Glutamatergic neuron (in vitro differentiated cells): Measurements from ENCODE around the gene PPP2R5C. TPM values are rescaled to one million over a fixed set of nuclear protein-coding genes. Genes with fewer than 3 reads are reported as not detected.

Source experiments
- DNase-seq: peaks from one replicate; pipeline ENCODE4 v3.0.0; 2022
- H3K27ac Mint-ChIP-seq: one replicate; pipeline ENCODE4 v1.8.0; 2020; ENCODE audit warnings: mild to moderate bottlenecking, mixed read lengths, inconsistent platforms; ENCODE audit not compliant: unreplicated experiment
- H3K27me3 Mint-ChIP-seq: one replicate; pipeline ENCODE4 v1.8.0; 2020; ENCODE audit warnings: mild to moderate bottlenecking, moderate library complexity, mixed read lengths, inconsistent platforms; ENCODE audit not compliant: unreplicated experiment
- H3K36me3 Mint-ChIP-seq: one replicate; pipeline ENCODE4 v1.8.0; 2020; ENCODE audit warnings: mild to moderate bottlenecking, mixed read lengths, inconsistent platforms; ENCODE audit not compliant: unreplicated experiment
- H3K4me1 Mint-ChIP-seq: one replicate; pipeline ENCODE4 v1.8.0; 2020; ENCODE audit warnings: mild to moderate bottlenecking, low read depth, mixed read lengths, inconsistent platforms; ENCODE audit not compliant: unreplicated experiment
- H3K4me3 Mint-ChIP-seq: one replicate; pipeline ENCODE4 v1.8.0; 2020; ENCODE audit warnings: mild to moderate bottlenecking, mixed read lengths, inconsistent platforms; ENCODE audit not compliant: unreplicated experiment
- H3K9me3 Mint-ChIP-seq: one replicate; pipeline ENCODE4 v1.8.0; 2020; ENCODE audit warnings: mild to moderate bottlenecking, moderate library complexity, mixed read lengths, inconsistent platforms; ENCODE audit not compliant: unreplicated experiment
- total RNA-seq: library from RNA; stranded (reverse); fragmentation: NEBNext Ultra II Directional; extraction: Animal tissue kit (Norgen Biotek cat#: 25700); gene quantifications from one replicate; pipeline ENCODE4 v1.2.1, GENCODE V29; 2021; ENCODE audit not compliant: unreplicated experiment
- TF ChIP-seq, protein P1 (sequence below): fragments of 200-600 bp; sonication (generic); IDR thresholded peaks from one replicate; pipeline ENCODE4 v1.5.0; 2021; ENCODE audit not compliant: partially characterized antibody, unreplicated experiment

Gene PPP2R5C
- total RNA-seq, 1 donor from 2014 or later: 116 TPM

DNA sequence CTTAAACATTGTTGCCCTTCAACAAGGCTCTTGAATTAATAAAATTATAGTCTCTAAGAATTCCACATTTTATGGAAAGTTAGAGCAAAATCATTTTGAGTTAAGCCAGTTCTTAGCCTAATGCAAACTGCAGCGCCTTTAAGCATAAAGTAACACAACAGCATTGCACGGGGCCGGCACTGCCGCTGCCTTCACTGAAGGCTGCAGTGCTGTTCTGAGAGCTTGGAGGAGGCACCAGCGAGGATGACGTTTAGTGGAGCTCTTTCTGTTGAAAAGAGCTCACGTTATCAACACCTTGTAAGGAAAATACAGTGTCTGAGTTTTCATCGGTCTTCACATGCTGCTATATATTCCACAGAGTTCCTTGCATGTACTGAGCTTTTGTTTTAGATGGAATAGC, 164.6 kb downstream of the PPP2R5C start:
- Mint-ChIP-seq H3K4me3 (no peak overlapping the region), H3K27ac (no peak overlapping the region), H3K4me1 (peaks cover 6% of the 10 kb centered on the region), H3K27me3 (no peaks in the 10 kb centered on the region), H3K36me3 (no peaks in the 10 kb centered on the region), H3K9me3 (peaks cover 2% of the 10 kb centered on the region)
- DNase-seq: no peak
- TF ChIP-seq, protein P1, sequence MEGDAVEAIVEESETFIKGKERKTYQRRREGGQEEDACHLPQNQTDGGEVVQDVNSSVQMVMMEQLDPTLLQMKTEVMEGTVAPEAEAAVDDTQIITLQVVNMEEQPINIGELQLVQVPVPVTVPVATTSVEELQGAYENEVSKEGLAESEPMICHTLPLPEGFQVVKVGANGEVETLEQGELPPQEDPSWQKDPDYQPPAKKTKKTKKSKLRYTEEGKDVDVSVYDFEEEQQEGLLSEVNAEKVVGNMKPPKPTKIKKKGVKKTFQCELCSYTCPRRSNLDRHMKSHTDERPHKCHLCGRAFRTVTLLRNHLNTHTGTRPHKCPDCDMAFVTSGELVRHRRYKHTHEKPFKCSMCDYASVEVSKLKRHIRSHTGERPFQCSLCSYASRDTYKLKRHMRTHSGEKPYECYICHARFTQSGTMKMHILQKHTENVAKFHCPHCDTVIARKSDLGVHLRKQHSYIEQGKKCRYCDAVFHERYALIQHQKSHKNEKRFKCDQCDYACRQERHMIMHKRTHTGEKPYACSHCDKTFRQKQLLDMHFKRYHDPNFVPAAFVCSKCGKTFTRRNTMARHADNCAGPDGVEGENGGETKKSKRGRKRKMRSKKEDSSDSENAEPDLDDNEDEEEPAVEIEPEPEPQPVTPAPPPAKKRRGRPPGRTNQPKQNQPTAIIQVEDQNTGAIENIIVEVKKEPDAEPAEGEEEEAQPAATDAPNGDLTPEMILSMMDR: no peak

DNA sequence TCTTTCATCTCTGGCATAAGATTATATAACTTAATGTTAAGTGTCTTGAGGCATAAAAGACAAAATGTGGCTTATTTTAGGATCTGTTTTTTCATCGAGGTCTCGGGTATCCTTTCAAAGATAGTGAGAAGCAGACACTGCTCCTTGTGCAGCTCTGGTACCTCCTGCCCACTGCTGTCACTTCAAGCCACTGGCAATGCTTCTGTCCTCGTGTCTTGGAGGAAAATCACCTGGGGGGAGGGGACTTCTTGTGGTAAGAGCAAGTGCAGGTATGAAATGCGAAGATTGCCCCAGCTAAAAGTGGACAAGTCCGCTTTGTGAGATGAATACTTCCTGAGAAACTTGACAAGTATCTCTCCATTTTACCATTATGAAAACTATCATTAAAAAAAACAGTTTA, 165.1 kb downstream of the PPP2R5C start:
- TF ChIP-seq, protein P1: no peak
- no peaks in the 10 kb centered on the region for H3K36me3 Mint-ChIP-seq
- H3K4me1 Mint-ChIP-seq: peaks cover 6% of the 10 kb centered on the region
- H3K4me3 Mint-ChIP-seq: no peak overlapping the region
- DNase-seq: no peak
- H3K27me3 Mint-ChIP-seq: no peaks in the 10 kb centered on the region
- no peak overlapping the region for H3K27ac Mint-ChIP-seq
- H3K9me3 Mint-ChIP-seq: peaks cover 2% of the 10 kb centered on the region

DNA sequence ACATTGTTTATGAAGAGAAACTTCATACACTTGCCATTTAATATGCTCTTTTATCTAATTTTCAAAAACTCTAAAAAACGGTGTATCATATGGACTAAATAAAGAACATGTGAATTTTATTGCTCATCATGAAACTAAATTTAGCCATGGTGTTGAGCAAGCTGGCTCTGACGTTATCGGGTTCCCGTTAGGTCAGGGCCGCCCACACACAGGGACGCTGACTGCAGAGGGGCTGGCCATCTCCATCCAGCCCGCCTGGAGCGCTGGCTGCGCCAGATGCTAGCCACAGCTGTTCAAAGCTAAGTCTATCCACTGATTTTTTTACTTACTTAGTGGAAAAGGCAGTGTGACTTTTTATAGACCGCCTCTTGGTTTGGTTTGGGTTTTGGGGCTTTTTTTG, 166.3 kb downstream of the PPP2R5C start:
- Mint-ChIP-seq H3K4me3 (no peak overlapping the region), H3K4me1 (peaks cover 5% of the 10 kb centered on the region), H3K27ac (no peak overlapping the region), H3K9me3 (peaks cover 2% of the 10 kb centered on the region), H3K36me3 (no peaks in the 10 kb centered on the region), H3K27me3 (no peaks in the 10 kb centered on the region)
- DNase-seq: no peak
- TF ChIP-seq, protein P1: no peak

DNA sequence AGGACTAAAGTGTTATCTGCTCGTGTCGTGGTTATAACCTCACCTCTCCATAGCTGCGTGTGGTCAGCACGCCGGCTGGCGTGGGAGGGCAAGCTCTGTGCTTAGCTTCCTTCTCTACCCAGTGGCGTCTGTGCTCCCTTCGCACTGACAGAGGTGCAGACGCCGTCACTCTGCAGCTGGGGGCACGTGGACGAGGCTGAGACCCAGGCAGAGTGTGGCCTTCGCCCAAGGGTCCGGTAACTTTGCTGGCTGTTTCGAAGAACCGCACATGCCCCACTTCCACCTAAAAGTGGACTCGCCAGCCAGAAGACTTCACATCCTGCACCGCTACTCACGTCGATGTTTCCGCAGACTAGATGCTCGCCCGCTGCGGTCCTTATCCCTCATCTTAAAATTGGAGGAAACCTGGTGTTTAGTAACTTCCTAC, 166.9 kb downstream of the PPP2R5C start:
- no peak overlapping the region for H3K27ac Mint-ChIP-seq
- DNase-seq: no peak
- H3K4me1 Mint-ChIP-seq: peaks cover 3% of the 10 kb centered on the region
- H3K36me3 Mint-ChIP-seq: no peaks in the 10 kb centered on the region
- no peaks in the 10 kb centered on the region for H3K27me3 Mint-ChIP-seq
- TF ChIP-seq, protein P1: no peak
- peaks cover 2% of the 10 kb centered on the region for H3K9me3 Mint-ChIP-seq
- no peak overlapping the region for H3K4me3 Mint-ChIP-seq

DNA sequence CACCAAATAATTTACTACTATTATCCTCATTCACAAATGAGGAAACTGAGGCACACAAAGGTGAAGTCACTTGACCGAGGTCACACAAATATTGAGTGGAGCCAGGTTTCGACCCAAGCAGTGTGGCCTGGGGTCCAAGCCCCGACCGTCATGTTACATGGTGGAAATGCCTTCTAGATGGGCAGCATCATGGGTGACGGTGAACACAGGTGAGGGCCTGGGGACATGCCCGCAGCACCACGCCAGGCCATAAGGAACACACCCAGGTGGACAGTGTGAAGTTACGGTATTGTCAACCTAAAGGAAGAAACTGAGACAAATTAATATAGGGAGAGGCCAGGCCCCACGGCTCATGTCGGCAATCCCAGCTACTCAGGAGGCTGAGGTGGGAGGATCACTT, 167.6 kb downstream of the PPP2R5C start:
- Mint-ChIP-seq H3K27ac (no peak overlapping the region), H3K4me3 (peak overlapping the region; percentile 28), H3K9me3 (peaks cover 2% of the 10 kb centered on the region), H3K4me1 (peaks cover 3% of the 10 kb centered on the region), H3K36me3 (no peaks in the 10 kb centered on the region), H3K27me3 (no peaks in the 10 kb centered on the region)
- no peak for DNase-seq
- TF ChIP-seq, protein P1: no peak
